Measurements from ENCODE around the gene ZFAND2B.

ZFAND2B gene

DNA sequence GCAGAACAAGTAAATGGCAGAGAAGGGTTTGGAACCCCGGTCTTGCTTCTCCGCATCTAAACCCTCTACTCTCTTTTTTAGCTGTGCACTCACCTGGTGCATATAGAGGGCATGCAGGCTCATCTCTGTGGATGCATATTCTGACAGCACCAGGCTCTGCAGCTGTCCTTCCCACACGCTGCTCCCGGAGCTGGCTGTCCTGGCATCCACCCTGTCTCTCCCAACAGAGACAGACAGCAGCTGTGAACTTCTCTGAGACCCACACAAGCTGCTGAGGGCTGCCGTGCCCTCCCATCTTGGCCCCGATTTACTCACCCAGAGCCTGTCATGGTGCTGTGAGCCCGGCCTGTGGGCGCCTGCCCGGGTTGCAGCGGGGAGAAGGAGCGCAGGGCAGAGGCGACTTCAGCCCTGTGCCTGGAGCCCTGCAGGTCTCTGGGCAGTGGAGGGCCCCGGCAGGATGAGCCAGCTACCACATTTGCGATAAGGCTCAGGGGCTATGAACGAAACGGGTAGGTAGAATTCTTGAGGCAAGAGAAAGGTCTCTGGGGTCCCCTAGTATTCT is 15.5 kb downstream of the ZFAND2B start:
- DNase-seq = no peak

- DNase-seq = no peak
Measured at GRCh38 chr2:219223831-219224610, 17.4 kb downstream of the ZFAND2B start.

DNA sequence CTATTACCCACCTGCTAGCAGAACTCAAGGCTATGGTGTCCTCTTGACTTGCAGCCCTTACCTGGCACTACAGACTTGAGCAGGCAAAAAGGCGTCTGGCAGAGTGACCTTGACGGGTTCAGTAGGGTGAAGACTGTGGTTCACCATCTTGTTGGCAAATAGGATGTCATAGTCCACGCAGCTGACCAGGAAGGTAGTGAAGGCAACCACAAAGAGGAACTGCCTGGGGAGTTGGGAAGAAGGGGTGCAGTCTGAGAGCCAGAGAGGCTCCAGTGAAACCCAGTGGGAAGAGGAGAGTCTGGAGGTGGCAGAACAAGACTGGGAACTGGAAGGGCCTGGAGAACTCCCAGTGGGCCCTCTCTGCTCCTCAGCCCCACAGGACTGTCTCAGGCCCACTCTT is 18.8 kb downstream of the ZFAND2B start:
- DNase-seq = no peak

- no peak for DNase-seq
Measured at GRCh38 chr2:219228041-219228910, 21.7 kb downstream of the ZFAND2B start.

DNA sequence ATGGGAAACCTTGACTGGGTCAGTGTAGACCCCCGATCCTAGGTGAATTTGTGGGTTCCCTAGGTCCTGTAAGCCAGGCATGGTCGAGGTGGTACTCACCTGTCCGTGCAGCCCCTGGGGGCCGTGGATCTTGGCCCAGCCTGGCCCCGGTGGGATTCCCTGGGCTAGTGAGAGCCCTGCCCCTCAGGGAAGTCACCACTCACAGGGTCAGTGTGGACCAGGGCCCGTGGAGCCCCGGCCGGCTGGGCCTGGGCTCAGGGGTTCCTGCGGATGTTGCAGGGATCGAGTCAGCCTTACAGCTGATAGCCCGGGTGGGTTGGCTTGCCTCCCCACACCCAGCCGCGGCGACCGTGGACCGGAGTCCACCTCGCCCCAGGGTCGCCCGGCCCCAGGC is 22.3 kb downstream of the ZFAND2B start:
- no peak for DNase-seq

DNA sequence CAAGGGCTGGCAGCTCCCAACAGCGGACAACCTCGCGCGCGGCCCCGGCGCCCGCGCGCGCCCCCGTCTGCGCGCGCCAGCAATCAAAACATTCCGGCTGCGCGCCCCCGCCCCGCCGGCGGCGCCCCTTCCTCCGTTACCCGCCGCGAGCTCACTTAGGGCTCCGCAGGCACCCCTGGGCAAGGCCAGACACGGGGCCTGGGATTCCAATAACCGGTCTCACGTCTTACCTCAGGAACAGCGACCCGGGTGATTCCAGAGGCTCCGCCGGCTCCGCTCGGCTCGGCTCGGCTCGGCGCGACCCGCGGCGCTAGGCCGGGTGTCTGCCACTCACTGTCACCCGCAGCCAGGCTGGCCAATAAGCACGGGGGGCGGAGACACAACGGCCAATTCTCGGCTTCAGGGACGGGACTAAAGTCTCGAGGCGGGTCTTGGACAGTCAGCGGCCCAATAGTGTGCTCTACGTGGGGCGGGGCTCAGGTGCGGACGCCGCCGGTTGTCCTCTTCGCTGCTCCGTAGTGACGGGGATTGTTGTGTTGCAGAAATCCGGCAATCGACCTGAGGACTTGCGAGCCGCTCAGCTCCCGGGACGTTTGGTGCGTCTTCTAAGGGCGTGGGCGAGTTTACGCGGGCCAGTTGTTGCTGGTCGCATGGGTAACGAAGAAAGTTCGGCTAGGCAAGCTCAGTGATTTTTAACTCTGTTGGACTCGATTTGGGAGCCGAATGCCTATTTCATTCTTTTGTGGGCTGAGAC is 22.9 kb downstream of the ZFAND2B start, which contains the start of the genes ANKZF1 and ATG9A:
TSS of gene ANKZF1 (plus strand) at position 502 of the 754 bp plus-strand sequence. CDS start 452 bp downstream, outside the sequence.
TSS of gene ATG9A (minus strand) at position 332 of the 754 bp plus-strand sequence. CDS start 1,612 bp downstream, outside the sequence.
- peak; percentile 64 to 83 for DNase-seq

DNA sequence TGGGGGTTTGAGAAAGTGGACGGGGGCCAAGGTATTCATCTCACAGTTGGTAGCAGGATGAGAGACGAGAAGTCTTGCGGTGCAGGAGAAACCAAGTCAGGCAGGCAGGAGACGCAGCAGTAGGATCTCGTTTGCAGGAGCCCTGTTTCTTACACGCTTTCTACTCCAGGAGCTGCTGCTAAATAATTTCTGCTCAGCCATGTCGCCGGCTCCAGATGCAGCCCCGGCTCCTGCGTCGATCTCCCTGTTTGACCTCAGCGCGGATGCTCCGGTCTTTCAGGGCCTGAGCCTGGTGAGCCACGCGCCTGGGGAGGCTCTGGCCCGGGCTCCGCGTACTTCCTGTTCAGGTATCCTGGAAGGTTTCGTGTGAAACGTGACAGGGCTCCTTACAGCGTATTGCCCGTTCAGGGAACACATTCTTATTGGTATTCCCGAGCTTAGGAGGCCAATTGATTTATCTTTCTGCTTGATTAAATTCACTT is 23.5 kb downstream of the ZFAND2B start:
- DNase-seq = no peak

GRCh38 chr2:219234331-219234730 is 27.7 kb downstream of the ZFAND2B start:
- DNase-seq = no peak

- DNase-seq = no peak
Measured at GRCh38 chr2:219243291-219243761, 36.7 kb downstream of the ZFAND2B start.

DNA sequence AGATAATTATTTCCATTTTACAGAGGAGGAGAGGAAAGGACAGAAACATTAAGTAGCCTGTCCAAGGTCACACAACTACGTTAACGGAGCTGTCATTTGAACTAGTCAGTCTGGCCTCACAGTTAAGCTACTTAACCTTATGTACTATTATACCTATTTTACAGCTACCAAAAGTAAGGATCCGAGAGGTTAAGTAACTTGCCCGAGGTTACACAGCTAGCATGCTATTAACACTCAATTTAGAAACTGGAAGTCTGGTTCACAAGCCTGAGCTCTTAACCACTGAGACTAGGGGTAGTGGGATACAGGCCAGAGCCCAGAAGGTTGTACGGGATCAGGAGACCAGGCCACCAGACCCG is 38.2 kb downstream of the ZFAND2B start:
- no peak for DNase-seq

DNA sequence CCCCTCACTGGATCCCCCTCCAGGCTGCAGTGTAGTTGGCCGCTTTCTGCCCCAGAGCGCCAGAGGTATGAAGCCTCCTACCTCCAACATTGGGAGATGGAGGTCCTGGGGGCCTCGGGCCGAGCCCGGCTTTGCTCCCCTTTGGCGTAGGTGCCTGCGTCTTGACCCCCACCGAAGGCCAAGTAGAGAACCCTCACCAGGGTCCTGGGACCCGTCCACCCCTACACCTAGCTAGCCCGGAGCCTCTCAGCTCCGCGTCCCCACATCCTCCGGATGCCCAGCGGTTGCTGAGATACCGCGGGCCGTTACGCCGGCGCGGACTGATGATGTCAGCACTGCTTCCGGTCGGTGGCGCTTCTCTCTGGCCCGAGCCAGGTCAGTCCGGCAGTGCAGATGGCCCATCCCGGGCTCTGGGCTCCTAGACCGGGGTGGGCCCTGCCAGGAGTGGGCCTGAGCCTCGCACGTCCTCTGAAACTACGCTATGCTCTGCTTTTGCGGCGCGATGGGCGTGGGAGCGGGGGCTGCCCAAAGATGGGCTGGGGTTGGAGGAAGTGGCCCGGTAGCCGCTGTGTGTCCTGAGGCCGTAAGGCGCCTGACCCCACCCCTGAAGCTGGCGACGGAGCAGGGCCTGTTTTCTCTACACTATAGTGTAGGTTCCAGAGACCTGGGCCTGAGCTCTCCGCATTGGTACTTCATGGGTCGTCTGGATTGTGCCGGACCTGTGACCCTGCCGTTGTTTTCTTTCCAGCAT is 38.7 kb downstream of the ZFAND2B start, which contains the start of the genes GLB1L and STK16:
TSS of gene GLB1L (minus strand) at position 297 of the 751 bp plus-strand sequence. CDS start 1,871 bp downstream, outside the sequence.
TSS of gene STK16 (plus strand) at position 332 of the 751 bp plus-strand sequence. CDS start 521 bp downstream, outside the sequence.
- peak; percentile 17 to 50 for DNase-seq

GRCh38 chr2:219245899-219246230 is 39.3 kb downstream of the ZFAND2B start:
- no peak for DNase-seq

DNA sequence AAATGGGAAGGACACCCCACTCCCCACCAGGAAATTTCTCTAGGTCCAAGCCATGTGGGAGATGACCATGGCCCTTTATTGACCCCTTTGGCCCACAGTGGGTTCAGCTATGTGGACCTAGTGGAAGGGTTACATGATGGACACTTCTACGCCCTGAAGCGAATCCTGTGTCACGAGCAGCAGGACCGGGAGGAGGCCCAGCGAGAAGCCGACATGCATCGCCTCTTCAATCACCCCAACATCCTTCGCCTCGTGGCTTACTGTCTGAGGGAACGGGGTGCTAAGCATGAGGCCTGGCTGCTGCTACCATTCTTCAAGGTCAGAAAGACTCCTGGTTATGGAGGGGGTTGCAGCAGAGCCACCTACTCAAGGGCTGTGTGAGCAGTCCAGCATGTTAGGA is 40.0 kb downstream of the ZFAND2B start:
- DNase-seq = no peak

DNA sequence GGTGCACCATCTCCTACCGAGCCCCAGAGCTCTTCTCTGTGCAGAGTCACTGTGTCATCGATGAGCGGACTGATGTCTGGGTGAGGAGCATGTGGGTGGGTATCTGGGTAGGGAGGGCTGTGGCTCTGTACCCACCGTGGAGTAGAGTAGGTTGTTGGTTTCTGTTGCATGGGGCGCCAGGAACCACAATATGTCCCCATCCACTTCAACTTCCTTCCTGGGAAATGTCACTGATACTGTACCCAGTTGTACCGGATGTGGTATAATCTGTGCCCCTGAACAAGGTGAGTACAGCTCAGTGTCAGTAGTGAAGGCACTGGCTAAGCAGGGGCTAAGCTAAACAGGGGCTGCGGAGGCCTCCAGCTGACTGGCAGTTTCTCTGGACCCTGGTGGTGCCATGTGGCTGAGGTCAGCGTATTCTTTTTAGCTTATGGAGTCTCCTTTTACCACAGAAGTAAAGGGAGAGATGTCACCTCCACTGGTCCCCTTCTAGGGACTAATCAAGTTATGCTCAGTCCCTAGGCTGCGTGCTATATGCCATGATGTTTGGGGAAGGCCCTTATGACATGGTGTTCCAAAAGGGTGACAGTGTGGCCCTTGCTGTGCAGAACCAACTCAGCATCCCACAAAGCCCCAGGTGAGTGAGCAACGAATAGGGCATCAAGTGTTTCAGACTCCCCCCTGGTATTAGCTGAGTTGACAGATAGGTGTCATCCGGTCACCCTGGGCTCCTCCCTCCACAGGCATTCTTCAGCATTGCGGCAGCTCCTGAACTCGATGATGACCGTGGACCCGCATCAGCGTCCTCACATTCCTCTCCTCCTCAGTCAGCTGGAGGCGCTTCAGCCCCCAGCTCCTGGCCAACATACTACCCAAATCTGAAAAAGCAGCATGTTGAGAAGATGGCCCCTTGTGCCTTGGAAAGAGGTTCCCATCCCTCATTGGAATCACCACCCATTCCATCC is 41.4 kb downstream of the ZFAND2B start:
- no peak for DNase-seq

DNA sequence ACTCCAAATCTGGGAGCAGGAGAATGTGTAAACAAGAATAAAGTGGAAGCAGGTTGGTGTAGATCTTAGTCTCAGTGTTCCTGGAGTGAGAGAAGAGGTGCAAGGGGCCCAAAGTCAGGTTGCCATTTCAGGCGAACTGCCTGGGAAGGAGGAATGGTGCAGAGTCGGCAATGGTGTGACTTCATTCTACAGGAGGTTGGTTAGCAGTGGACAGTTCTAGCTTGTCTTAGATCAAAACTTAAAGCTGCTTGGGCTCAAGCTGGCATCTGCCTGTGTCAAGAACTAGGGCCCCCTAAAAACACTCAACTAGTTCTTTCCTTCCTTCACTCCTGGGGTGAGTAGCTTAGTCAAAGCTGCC is 42.2 kb downstream of the ZFAND2B start:
- DNase-seq = no peak

DNA sequence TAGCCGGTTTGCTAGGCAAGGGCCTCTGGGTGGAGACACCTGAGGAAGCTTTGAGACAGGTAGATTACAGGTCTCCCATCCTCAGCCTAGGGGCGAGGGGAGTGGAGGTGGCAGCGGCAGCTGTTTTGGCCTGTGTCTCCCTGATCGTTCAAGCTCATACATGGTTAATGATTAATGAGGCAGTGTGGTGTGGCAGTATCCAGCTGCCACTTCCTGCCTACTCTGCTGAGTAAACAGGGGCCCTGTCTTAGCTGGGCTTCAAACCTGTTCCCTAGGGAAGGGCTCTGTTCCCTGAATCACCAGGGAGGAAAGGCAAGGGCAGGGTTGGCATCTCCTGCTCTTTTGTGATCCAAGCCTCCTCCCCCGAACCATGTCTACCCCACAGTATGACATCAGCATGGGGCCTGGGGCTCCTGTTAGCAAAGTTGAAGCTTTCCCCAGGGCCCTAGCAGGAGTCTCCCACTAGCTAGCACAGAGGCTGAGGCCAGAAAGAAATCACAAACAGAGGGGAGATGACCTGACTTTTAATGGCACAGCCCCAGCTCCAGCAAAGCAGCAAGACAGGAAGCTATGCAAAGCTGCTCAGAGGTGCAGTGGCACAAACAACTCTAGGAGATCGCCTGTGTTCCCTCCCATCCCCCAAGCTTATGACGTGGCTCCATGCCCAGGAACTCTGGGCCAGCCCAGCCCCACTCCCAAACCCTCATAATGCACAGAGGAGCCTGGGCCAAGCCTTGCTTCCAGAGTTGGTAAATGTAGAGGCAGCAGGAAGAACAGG is 42.8 kb downstream of the ZFAND2B start:
- DNase-seq = no peak

GRCh38 chr2:219250049-219250781 is 43.6 kb downstream of the ZFAND2B start:
- no peak for DNase-seq

GRCh38 chr2:219251656-219252055 is 45.1 kb downstream of the ZFAND2B start:
- DNase-seq = no peak

DNA sequence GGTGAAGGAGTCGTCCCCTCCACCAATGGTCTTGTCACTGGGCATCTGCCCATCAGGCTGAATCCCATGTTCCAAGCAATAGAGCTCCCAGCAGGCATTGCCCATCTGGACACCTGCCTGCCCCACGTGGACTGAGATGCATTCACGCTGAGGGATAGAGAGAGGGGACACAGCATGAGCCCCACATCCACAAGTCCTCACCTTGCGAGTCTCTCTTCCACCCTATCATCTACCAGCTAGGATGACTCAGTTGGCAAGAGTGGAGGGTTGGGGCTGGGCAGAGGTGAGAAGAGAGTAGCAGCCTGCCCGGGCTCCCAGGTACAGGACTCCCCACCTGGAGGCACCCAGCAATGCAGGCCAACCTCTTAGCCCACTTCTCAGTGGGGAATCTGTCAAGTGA is 45.5 kb downstream of the ZFAND2B start:
- DNase-seq = no peak

All from NCI-H187 (cell line).